AG04449 (cell line): ENCODE results near the gene WNK4.

Experiments used
- CTCF ChIA-PET: fragments of 350-600 bp; formaldehyde crosslinking; extraction: SDS; loops from one replicate; lab custom pipeline; 2021; ENCODE audit warnings: antibody characterized with exemption; lab: Yijun Ruan, JAX
- POLR2A ChIA-PET: fragments of 400-600, 350-600 bp; formaldehyde crosslinking; extraction: SDS; loops from one replicate; lab custom pipeline; 2020; ENCODE audit warnings: antibody characterized with exemption, inconsistent platforms; lab: Yijun Ruan, JAX
- DNase-seq: peaks from one replicate; pipeline ENCODE4 v3.0.0-alpha.2; 2010; ENCODE audit warnings: low read depth, low spot score
- H3K4me3 ChIP-seq: 2 replicates; pipeline ENCODE4 v1.5.1; 2011; ENCODE audit warnings: low read depth, mild to moderate bottlenecking, control low read depth, low read length
- CTCF ChIP-seq: IDR thresholded peaks from one replicate; pipeline ENCODE4 v1.5.1; 2011; ENCODE audit warnings: mild to moderate bottlenecking, moderate library complexity, low read length, control low read depth, inconsistent platforms; ENCODE audit not compliant: insufficient read depth; ENCODE audit errors: missing control alignments

Gene WNK4

GRCh38 chr17:42845556-42845917 lies 65.1 kb downstream of the WNK4 start:
- POLR2A ChIA-PET: interaction anchor here (1.4 kb wide), 1 partner anchor 153 kb away, joined by 3 read pairs; no protein-coding TSS in a partner anchor
- no peak for DNase-seq
- CTCF ChIA-PET: interaction anchor here (1.0 to 8.8 kb wide), 11 partner anchors 9 to 152 kb away, joined by 4 to 241 read pairs (median 7); partner anchors contain the start of genes BECN1, PSME3 and RPL27
- H3K4me3 ChIP-seq: no peak overlapping the region
- no peak for TF ChIP-seq CTCF

GRCh38 chr17:42845918-42846593 lies 65.6 kb downstream of the WNK4 start:
- POLR2A ChIA-PET: interaction anchor here (1.4 kb wide), 1 partner anchor 153 kb away, joined by 3 read pairs; no protein-coding TSS in a partner anchor
- no peak overlapping the region for H3K4me3 ChIP-seq
- CTCF ChIA-PET: interaction anchor here (0.7 to 8.8 kb wide), 12 partner anchors 9 to 1868 kb away, joined by 3 to 241 read pairs (median 6); partner anchors contain the start of genes BECN1, PSME3 and RPL27
- no peak for DNase-seq
- no peak for TF ChIP-seq CTCF
